AG10803 (cell line): ENCODE measurements around the gene WDFY4.

ENCODE experiments used
- DNase-seq: peaks from one replicate; pipeline ENCODE4 v3.0.0; 2010; ENCODE audit warnings: low read depth
- H3K4me3 ChIP-seq: 2 replicates; pipeline ENCODE4 v1.5.1; 2011; ENCODE audit warnings: mild to moderate bottlenecking, low read length, control low read depth
- CTCF ChIP-seq: conservative IDR thresholded peaks from 2 replicates; pipeline ENCODE4 v1.5.1; 2011; ENCODE audit warnings: mild to moderate bottlenecking, low read length, control low read depth, inconsistent platforms

WDFY4 gene

GRCh38 chr10:48802611-48803071 lies 118.0 kb downstream of the WDFY4 start:
- DNase-seq = no peak
- no peak overlapping the region for H3K4me3 ChIP-seq
- TF ChIP-seq CTCF = no peak

- no peak for TF ChIP-seq CTCF
- no peak for DNase-seq
- no peak overlapping the region for H3K4me3 ChIP-seq
Measured at GRCh38 chr10:48803801-48804584, 119.3 kb downstream of the WDFY4 start.

GRCh38 chr10:48804740-48805182 lies 120.1 kb downstream of the WDFY4 start:
- no peak for TF ChIP-seq CTCF
- DNase-seq = no peak
- no peak overlapping the region for H3K4me3 ChIP-seq

GRCh38 chr10:48805411-48805810 lies 120.7 kb downstream of the WDFY4 start:
- no peak for TF ChIP-seq CTCF
- no peak overlapping the region for H3K4me3 ChIP-seq
- DNase-seq = no peak

GRCh38 chr10:48805848-48806247 lies 121.2 kb downstream of the WDFY4 start:
- no peak for DNase-seq
- H3K4me3 ChIP-seq = no peak overlapping the region
- TF ChIP-seq CTCF = no peak

GRCh38 chr10:48806342-48806741 lies 121.7 kb downstream of the WDFY4 start:
- TF ChIP-seq CTCF = no peak
- no peak overlapping the region for H3K4me3 ChIP-seq
- DNase-seq = no peak

- no peak overlapping the region for H3K4me3 ChIP-seq
- DNase-seq = peak; percentile 16
- TF ChIP-seq CTCF = no peak
Measured at GRCh38 chr10:48807791-48808470, 123.3 kb downstream of the WDFY4 start.
